ENCODE results near the gene ADGRV1.

ADGRV1 gene

DNA sequence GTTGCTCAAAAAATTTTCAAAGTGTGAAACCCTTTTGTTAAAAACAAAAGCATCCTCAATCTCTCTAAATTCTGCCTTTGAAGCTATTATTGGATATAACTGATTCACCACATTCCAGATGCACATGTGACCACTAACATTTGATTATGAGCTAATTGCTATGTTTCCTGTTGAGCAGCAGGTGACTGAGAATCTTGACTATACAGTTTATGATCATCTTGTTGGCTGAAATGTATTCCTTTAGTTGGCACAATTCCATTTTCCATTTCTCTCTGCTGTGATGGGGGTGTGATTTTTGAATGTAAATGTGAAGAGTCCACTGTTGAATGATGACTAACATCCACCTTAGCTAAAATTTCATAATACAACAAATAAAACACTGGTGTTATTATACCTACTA lies 39.9 kb upstream of the ADGRV1 start:
- H3K36me3 ChIP-seq (ENCODE audit: insufficient read depth, low read length), result peaks cover 34% of the 10 kb centered on the region
- H3K9me3 ChIP-seq (ENCODE audit: insufficient read depth, low read length, severe bottlenecking), result no peaks in the 10 kb centered on the region
- no peak overlapping the region for H2AFZ ChIP-seq (ENCODE audit: low read depth, low read length)
- H3K4me1 ChIP-seq (ENCODE audit: insufficient read depth, low read length), result no peaks in the 10 kb centered on the region
- DNase-seq, result no peak
- no peak overlapping the region for H3K4me3 ChIP-seq (ENCODE audit: low read depth in 1 of 2, low read length in 2 of 2)
- TF ChIP-seq EZH2 (IDR thresholded peaks at IDR 0.05; ENCODE audit: borderline replicate concordance, low read depth, low read length, severe bottlenecking), result no peak
- TF ChIP-seq, protein P1, sequence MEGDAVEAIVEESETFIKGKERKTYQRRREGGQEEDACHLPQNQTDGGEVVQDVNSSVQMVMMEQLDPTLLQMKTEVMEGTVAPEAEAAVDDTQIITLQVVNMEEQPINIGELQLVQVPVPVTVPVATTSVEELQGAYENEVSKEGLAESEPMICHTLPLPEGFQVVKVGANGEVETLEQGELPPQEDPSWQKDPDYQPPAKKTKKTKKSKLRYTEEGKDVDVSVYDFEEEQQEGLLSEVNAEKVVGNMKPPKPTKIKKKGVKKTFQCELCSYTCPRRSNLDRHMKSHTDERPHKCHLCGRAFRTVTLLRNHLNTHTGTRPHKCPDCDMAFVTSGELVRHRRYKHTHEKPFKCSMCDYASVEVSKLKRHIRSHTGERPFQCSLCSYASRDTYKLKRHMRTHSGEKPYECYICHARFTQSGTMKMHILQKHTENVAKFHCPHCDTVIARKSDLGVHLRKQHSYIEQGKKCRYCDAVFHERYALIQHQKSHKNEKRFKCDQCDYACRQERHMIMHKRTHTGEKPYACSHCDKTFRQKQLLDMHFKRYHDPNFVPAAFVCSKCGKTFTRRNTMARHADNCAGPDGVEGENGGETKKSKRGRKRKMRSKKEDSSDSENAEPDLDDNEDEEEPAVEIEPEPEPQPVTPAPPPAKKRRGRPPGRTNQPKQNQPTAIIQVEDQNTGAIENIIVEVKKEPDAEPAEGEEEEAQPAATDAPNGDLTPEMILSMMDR (IDR thresholded peaks at IDR 0.05; ENCODE audit: borderline replicate concordance, extremely low read depth, low read length, poor library complexity, severe bottlenecking), result no peak
- peak; percentile 57; the same call in 2 of the 3 replicates for ATAC-seq (ENCODE audit: insufficient read depth, low read depth)
- H3K4me2 ChIP-seq (ENCODE audit: insufficient read depth, low read length), result no peak overlapping the region
- no peaks in the 10 kb centered on the region for H3K79me2 ChIP-seq (ENCODE audit: insufficient read depth, low read length)
- no peak overlapping the region for H3K9ac ChIP-seq (ENCODE audit: low read depth, low read length)
- H4K20me1 ChIP-seq (ENCODE audit: insufficient read depth, low read length), result no peaks in the 10 kb centered on the region
- H3K27me3 ChIP-seq (ENCODE audit: insufficient read depth, low read length, poor library complexity), result no peaks in the 10 kb centered on the region
- no peak overlapping the region for H3K27ac ChIP-seq (ENCODE audit: low read length)

DNA sequence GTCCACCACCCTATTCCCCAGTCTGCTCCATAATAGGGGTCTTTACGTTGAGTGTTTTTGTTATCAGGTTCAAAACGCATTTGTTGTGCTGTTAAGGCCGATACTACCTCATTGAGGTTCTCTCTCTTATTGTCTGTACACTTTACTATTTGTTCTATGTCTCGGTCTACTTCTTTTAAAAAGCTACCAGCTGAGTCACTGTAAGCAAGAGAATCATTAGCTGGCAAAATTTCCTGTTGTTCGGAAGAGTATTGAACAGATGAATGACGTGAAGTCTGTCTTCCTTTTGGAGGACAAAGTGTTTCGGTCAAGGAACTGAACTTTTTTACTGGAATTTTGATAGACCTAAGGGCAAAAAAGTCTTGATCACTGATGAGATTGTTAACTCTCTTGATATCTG lies 39.5 kb upstream of the ADGRV1 start:
- peaks cover 38% of the 10 kb centered on the region for H3K36me3 ChIP-seq (ENCODE audit: insufficient read depth, low read length)
- DNase-seq, result no peak

DNA sequence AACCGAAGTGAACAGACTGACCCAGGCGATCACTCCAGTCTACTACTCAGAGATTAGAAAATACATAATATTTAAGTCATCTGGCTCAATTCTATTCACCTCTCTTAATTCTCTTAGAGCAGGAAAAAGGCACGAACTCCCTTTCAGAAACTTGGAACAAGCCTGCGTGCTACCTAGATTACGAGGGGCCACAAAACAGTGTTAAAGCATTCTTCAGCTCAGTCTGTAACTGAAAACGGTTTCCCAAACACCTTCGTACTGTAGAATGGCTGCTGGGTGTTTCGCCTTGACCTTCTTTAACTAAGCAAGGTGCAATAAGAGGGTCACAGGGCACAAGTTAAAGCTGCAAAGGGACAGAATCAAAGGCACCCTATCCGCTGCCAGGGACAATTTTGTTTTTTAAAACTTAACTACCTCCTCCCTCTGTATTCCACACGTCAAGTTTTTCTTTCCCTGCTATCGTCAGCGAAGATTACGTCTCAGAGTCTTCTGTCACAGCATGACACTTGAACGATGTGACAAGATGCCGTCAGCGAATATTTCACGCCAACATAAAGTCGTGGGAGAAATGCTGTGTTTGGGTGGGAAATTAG lies 29.9 kb upstream of the ADGRV1 start:
- Histone ChIP-seq H3K27me3 (ENCODE audit: insufficient read depth, low read length, poor library complexity) (peaks cover 7% of the 10 kb centered on the region), H2AFZ (ENCODE audit: low read depth, low read length) (peak overlapping the region; percentile 95), H4K20me1 (ENCODE audit: insufficient read depth, low read length) (no peaks in the 10 kb centered on the region), H3K27ac (ENCODE audit: low read length) (peak overlapping the region; percentile 80), H3K4me3 (ENCODE audit: low read depth in 1 of 2, low read length in 2 of 2) (peak overlapping the region; percentile 61 to 95), H3K36me3 (ENCODE audit: insufficient read depth, low read length) (peaks cover 11% of the 10 kb centered on the region), H3K79me2 (ENCODE audit: insufficient read depth, low read length) (peaks cover 38% of the 10 kb centered on the region), H3K4me2 (ENCODE audit: insufficient read depth, low read length) (peak overlapping the region; percentile 91), H3K9me3 (ENCODE audit: insufficient read depth, low read length, severe bottlenecking) (no peaks in the 10 kb centered on the region), H3K9ac (ENCODE audit: low read depth, low read length) (peak overlapping the region; percentile 74), H3K4me1 (ENCODE audit: insufficient read depth, low read length) (peaks cover 30% of the 10 kb centered on the region)
- DNase-seq, result peak; percentile 7
- no peak for ATAC-seq (ENCODE audit: insufficient read depth, low read depth)
- TF ChIP-seq EZH2 (IDR thresholded peaks at IDR 0.05; ENCODE audit: borderline replicate concordance, low read depth, low read length, severe bottlenecking), result no peak
- TF ChIP-seq, protein P1 (IDR thresholded peaks at IDR 0.05; ENCODE audit: borderline replicate concordance, extremely low read depth, low read length, poor library complexity, severe bottlenecking), result no peak

More for the DNA sequence above, 39.5 kb upstream of the ADGRV1 start:
- Histone ChIP-seq H3K79me2 (ENCODE audit: insufficient read depth, low read length) (no peaks in the 10 kb centered on the region), H3K4me3 (ENCODE audit: low read depth in 1 of 2, low read length in 2 of 2) (no peak overlapping the region), H3K9me3 (ENCODE audit: insufficient read depth, low read length, severe bottlenecking) (no peaks in the 10 kb centered on the region), H4K20me1 (ENCODE audit: insufficient read depth, low read length) (no peaks in the 10 kb centered on the region), H3K9ac (ENCODE audit: low read depth, low read length) (no peak overlapping the region), H2AFZ (ENCODE audit: low read depth, low read length) (no peak overlapping the region), H3K27me3 (ENCODE audit: insufficient read depth, low read length, poor library complexity) (no peaks in the 10 kb centered on the region), H3K27ac (ENCODE audit: low read length) (no peak overlapping the region), H3K4me1 (ENCODE audit: insufficient read depth, low read length) (no peaks in the 10 kb centered on the region), H3K4me2 (ENCODE audit: insufficient read depth, low read length) (no peak overlapping the region)
- ATAC-seq (ENCODE audit: insufficient read depth, low read depth), result no peak
- no peak for TF ChIP-seq EZH2 (IDR thresholded peaks at IDR 0.05; ENCODE audit: borderline replicate concordance, low read depth, low read length, severe bottlenecking)
- TF ChIP-seq, protein P1 (IDR thresholded peaks at IDR 0.05; ENCODE audit: borderline replicate concordance, extremely low read depth, low read length, poor library complexity, severe bottlenecking), result no peak

Data from DND-41 (cell line).